Limb (tissue), 2 donors: ENCODE measurements around the gene HS2ST1.

Experiments
- DNase-seq, 2 donors: peaks; one replicate each; pipeline ENCODE4 v3.0.0-alpha.2; 2016; ENCODE audit errors: extremely low spot score in 2 of 2

The HS2ST1 gene

DNA sequence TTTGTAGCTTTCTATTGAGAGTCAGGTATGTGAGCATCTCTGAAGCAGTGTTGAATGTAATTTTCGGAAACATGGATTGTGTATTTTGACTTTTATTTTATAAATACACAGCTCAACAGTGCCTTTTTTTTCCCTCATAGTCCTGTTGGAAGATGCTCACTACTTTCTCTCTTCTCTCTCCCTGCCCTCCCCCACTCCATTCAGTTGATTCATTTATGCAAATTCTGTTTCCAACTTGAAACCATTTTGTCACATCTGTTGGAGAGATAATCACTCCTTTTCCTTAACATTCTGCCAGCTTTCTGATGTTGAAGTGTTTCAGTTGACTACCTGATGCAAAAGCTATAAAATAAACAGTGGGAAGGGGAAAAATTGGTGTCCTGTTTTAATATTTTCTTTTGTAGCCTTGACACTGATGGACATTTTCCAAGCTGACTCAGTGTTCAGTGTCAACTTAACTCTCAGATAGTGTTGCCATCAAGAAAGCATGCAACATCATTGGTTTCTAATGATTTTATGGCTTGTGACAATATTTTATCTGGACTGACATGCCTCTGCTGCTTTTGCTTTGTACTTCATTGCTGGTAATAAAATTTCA lies 194.5 kb downstream of the HS2ST1 start:
- no peak for DNase-seq

DNA sequence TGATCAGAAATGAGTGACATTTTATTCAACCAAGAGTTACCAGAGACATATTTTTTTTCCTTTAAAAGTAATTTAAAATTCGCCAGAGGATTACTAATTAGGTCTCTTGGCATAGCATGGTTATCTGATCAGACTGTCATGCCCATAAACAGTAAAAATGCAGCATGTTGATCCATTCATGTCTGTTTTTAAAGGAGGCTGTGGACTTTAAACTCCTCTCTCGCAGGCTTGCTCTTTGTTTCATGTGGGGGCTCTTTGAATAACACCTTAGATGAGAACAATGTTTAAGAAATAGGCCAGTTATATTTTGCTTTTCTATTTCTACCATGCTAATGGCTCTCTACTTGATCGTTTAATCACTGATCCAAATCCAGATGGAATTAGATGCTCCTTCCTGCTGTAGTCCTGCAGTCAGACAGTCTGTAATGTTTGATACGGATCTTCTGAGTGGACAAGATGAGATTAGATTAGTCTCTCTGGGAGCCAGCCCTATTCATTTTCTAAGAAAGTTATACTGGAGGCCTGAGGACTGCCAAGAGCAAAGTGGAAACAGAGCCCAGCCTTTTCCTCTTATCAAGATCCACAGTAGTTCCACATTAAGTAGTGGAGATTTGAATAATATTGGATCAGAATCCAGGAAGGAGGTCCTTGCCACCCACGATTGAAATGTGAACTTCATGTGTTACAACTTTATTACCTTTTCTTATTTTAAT lies 197.4 kb downstream of the HS2ST1 start:
- DNase-seq: no peak

DNA sequence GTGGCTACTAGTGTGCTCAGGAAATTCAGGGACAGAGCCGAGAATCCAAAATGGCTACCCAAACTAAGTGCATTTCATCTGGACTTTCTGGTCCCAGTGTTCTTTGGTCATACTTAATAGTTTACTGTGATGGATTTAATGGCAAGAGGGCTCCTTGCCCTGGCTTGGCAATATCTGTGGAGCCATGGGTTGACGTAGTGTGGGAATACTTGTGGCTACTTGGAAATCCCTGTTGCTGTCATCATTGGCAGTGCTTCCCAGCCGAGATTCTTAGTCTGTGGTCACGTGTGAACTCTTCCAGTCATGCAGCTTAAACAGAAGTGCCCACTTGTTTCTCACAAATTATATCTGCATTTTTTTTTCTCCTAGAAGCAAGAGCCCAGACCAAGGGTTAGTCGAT lies 198.9 kb downstream of the HS2ST1 start:
- no peak for DNase-seq

DNA sequence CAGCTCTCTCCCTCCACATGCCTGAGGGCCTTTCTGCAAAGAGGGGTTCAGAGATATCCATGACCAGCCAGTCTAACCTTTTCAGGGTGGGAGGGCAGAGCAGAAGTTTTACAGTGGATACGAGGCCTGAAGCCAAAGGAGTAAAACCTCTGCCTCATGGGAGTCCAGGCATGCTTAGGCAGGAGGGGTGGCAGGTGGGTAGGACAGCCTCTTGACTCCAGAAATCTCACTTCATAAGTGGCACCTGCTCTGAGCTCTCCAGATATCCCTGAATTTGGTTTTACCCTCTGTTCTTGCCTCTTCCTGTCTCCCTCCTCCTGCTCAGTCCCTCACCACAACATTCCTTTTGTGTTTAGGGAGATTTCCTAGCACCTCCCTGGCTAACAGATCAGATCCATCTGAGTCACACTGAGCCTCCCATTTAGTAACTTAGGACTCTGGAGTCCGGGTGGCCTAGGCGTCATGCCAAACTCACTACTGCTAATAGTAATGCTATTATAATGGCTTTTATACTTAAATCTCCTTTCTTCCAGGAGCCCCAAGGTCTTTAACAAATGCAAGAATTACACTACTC lies 201.0 kb downstream of the HS2ST1 start:
- no peak for DNase-seq

DNA sequence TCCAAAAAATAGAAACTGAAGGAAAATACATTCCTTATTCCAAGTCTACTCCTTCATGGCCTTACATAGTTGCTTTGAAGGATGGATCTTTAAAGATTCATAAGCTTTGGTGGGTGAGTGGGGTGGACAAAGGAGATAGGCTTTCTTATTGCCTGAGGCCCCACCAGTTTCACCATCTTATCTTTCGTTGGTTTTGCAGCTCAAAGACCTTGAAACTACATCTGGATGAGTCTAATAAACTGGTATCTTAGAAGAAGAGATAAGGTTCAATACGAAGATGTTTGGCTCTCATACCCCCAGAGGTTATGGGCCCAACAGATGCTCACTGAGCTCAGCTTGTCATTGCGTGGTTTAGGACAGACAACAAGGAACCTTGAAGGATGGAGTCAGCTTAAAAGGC lies 201.5 kb downstream of the HS2ST1 start:
- no peak for DNase-seq

DNA sequence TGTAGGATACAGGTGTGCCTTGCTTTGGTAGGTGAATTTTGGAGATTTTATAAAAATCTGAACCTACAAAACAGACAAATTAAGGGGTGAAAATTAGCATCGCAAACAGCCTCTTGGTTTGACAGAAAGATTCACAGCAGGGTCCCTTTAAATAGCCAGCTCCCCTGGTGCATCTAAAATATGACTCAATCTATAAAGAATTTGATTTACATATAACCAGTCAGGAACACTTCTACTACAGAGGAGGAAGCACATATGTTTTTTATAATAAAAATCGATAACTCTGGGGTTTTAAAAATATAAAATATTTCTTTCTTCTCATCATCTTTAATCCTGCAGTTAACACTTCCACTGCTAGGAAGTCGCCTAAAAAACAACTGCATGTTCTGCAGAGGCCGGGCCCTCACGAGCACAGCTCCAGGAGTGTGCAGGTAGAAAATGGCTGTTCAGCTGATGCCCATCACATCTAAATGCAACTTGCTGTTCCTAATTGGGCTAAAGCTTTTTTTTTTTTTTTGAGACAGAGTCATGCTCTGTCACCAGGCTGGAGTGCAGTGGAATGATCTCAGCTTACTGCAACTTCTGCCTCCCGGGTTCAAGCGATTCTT lies 203.4 kb downstream of the HS2ST1 start:
- DNase-seq: peak in 1 of 2 donors; percentile 40

DNA sequence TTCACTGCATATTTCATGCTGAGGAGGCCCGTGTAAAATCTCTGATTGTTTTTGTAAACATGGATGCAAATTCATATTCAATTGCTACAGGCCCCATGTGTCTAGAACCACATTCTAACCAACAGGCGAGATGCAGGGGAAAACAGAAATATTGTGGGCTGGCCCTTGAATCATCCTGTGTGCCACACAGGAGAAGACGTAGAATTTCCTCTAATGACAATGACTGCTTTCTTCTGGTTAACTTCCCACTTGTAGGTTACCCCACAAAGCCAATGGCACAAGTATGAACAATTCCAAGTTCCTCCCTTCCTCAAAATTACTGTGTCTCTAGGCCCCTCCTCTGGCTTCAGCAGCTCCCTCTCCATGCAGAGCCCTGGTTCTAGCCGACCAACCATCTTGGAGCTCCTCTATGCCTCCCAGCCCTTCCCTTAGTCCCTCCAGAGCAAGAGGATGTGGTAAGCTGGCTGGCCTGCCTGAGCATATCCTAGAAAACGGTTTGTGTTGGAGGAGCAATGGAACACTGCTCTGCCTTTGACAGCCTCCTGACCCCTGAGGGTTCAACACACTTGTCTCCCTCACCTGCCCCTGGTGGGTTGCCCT lies 205.2 kb downstream of the HS2ST1 start:
- DNase-seq: no peak

DNA sequence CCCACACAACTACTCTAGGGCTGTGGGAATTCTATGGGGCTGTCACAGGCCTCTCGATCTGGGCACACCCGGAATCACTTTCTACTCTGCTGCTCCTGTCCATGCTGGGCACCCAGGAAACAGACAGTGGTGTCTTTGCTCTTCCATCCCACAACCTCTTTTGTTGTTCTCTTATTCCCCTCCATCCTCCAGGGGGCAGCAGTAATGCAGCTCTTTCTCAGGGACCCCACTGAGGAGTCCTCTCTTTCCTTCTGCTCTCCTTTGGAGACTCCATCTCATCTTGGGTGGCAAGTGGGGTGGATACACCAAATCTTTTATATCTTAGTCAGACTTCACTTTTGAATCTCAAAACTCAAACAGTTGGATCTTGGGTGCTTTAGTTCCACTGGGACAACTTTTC lies 206.3 kb downstream of the HS2ST1 start:
- DNase-seq: no peak

DNA sequence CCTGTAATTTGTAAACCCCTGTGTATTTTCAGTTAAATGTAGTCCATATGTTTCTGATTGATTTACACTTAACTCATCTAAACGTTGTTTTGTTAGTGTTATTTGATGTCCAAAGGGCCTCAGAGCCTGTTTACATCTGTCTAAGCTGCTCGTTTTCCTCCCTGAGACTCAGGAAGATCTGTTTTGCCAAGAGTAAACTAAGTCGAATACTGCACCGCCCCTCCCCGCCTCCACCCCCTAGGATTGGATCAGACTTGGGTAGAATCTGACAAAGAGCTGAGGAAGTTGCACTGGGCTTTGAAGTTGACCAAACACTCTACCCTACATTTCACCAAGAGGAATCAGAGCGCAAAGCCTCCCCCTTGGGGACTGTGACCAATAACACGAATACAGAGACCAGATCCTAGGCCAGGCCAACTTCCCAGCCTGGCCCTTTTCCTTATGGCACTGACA lies 207.3 kb downstream of the HS2ST1 start:
- DNase-seq: no peak

DNA sequence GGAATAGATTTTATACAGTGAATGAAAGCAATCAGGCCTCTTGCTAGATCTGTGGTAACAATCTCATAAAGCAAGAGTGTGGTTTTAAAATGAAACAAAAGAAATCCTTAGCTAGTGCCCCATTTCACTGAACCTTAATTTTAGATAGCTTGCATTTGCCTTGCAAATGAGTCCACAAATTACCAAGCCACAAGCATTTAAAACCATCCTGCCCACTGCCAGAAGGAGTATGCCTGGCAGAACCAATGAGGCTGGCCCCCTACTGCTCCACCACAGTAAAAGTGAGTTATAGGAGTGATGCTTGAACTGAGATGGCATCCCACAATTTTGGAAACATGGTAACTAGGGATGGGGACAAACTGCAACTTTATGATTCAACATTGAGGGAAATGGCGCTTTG lies 207.8 kb downstream of the HS2ST1 start:
- no peak for DNase-seq

DNA sequence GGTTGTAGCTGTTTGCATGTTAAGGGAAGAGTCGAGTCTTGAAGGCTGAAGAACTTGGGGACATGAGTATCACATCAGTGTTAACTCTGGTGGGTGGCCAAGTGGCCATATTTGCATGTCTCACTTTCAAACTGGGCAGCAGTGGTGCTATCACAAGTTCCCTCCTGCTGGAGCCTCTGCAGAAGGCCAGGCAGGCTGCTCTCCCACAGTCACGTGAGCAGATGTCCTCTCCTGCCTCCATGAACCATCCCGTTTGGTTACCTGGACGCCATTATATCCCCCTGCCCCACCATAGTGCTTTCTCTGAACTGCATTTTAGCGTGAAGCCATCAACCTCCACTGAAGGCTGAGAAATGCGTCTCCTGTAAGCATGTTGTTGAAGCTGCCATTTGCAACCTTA lies 209.2 kb downstream of the HS2ST1 start:
- no peak for DNase-seq

DNA sequence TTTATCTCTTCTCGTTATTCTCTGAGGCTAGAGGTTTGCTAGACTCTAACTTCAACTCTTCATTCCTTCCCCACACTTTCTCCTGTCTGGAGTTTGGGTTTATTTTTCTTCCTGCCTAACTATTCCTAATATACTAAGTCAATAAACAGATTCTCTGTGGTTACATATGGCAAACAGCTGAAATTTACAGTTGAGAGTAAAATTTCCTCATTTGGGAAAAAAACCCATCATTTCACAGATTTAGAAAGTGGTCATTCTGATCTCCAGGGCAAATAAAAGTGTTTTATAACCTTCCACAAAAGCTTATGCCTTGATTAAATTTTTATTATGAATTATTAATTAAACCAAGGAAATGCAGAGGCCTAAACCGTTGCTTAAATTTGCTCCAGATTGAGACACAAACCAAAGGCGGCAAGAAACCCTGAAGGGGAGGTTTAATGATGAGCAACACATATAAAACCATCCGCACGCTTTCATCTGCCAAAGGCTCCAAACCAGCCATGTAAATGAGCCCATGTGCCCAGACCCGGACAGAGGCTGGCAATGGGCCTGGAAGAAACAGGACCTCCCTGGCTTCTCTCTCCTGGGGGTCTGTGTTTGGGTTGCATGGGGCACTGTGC lies 212.6 kb downstream of the HS2ST1 start:
- no peak for DNase-seq

DNA sequence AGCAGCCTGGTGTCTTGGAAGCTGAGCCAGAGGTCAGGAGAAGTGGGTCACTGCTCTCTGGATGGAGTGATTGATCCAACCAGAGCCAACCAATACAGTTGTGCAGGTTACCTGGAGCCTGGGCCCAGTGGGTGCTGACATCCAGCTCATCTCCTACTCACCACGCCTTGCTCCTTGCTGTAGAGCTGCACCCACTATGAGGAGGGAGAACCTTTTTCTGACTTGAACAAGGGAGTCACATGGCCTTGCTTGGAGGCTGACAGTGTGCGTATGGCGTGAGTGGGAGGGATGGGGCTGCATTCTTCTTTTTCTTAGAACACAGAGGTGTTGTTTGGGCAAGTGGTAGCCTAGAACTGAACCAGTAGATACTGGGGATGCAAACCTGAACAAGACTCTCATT lies 213.1 kb downstream of the HS2ST1 start:
- no peak for DNase-seq

DNA sequence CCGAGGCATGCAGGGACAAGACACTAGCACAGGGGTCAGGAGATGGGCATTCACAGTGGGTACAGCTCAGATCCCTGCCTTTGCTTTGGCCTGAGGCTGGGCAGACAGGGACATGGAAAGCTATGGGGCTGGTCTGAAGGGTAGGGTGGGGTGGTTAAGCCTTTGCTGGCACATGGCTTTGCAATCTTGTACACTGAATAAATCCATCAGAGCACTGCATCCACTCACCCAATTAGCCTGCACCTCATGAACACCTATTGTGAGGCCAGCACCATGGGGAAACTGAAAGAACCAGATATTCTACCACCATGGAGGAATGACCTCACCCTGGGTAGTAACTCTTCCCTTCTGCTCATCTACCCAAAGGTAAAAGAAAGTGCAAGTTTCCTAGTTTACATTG lies 214.6 kb downstream of the HS2ST1 start:
- no peak for DNase-seq

DNA sequence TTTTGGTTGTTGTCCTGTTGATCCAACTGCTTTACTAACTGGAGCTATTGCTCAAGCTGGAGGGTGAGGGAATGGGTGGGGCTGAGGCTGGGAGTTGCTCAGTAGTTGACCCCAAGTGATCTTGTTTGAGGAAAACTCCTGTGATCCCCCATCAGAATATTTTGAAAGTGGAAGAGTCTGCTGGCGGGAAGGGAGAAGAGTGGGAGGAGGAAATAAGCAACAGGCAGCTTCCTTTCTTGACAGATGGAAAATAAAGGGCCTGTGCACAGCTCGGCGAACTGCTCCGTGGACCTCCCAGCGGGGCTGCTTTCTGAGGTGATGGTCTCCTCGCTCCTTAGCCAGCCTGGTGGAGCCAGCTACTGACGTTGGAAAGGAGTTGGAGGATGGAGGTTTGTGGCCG lies 215.2 kb downstream of the HS2ST1 start:
- no peak for DNase-seq

DNA sequence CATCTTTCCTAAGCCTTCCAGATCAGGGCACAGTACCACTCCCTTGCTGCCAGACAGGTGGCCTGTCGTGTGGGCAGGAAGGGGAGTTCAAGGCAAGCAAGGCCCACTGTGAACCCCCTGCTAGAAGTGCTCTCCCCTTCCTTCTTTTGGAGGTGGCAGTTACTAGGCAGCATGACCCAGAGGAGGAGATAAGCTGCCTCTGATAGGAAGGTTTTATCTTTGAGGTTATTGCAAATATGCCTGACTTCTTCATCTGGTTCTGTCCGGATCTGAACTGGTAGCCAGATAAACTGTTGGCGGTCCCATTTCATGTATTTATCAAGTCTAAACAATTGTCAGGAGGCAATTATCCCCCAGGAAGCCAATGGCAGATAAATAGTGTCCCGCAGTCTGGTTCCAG lies 216.0 kb downstream of the HS2ST1 start:
- DNase-seq: no peak

DNA sequence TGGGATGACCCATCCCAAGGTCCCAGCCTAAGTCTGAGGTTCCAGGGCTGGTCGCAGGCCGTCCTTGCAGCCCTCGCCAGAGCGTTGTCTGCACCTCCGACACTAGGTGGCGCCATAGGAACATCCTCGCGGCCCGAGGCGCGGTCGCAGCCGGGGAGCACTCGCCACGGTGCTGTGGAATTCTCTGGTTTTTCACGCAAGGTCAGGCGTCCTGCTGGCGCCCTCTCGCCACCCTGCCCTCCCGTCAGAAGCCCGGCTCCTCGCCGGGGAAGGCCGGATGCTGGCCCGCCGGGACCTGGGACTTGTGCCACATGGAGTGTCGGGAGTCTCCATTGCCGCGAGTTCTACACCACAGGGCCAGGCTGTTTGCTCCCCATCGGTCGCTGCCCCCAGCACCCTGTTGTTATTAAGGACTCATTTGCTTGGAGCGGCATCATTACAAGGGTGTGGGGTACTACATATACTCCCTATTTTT lies 217.4 kb downstream of the HS2ST1 start:
- peak; percentile 83 to 90 for DNase-seq

DNA sequence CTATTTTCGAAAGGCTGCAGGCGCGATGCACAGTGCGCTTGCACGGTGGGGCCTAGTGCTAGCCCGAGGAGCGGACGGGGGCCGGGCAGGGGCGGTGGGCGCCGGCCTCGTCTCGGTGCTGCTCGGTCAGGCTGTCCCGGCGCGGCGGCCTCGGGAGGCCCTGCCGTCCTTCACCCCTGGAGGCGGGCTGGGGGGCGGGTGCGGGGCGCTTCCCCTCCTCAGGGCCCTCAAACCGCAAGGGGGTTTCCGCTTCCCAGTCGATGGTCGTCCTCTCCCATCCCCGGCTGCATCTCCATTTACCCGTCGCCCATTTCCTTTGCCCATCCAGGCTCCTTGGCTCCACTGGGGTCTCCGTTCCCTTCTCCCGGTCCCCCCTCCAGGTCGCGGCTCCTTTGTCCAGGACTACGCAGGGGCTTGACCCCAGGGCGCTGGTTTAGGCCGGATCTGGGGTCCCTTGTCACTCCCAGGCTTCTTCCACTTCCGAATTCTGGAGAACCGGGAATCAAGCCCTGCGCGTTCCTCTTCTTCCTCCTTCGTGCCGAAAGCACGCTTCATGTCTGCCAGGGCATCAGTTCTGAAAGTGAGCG lies 217.9 kb downstream of the HS2ST1 start:
- no peak for DNase-seq

DNA sequence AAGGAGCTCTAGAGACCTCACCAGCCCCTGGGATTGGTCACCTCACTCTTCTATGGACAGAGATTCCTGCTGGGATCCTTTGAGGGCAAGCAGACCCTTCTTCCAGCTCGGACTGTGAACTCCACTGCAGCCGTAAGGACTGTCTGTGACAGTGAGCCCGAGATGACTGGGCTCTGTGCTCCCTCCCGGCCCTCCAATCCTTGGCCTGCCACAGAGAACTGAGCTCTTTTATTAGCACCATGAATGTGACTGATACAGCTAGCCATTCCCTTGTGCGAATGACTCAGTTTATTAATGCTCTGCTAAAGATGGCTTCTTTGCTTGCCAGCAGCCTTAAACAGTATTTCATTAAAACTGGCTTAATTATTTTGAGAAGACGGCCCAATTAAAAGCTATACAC lies 219.6 kb downstream of the HS2ST1 start:
- no peak for DNase-seq

DNA sequence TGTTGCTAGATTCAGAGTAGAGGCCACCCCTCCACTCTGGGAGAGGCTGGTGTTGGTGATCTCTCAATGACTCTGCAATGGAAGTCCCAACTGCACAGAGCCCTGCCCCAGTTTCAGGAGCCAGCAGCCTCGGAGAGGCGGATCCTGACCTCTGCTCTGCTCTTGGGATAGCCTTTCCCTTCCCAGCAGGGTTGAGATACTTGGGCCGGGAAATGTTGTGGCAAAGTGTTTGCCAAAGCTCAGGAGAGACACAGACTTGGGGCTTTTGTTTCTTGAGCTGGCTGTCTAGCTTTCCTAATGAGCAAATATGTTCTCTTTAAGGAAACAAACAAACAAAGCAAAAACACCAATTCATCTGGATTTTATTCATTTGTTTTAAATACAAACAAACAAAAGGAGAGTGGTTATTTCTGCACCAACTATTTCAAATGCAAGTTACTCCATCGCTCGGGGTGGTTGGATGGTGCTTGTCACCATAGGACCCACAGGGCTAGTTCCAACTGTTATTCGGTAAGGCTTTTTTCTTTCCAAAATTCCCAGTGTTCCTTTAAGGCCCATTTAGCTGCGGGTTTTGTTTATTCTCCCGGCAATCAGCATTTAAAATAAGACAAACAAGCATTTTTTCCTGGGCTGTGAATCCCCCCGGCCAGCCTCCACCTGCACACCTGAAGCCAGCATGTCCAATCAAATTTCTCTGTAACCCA lies 220.3 kb downstream of the HS2ST1 start:
- DNase-seq: no peak

DNA sequence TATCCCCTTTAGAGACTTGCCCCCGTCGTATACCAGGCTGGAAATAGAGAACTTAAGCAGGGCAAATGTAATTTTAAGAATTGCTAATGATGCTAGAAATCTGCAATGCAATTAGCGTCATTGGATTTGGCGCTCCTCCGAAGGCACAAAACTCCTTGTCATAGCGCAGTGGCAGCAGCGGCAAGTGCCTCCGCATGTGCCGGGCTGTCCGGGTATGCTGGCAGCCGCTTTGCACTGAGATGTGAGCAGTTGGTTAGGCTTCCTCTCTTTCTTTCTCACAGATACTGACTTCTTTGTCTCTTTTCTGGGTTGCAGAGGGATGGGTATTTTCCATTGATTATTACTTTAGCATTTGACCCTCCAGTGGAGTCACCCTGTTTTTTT lies 220.9 kb downstream of the HS2ST1 start:
- DNase-seq: no peak
